Activated T-helper 1 cell treated with anti-CD3 and anti-CD28 coated beads, Interleukin-12 subunit alpha, Interleukin-12 subunit beta, Interleukin-2, Interleukin-4 antibody, amounts not matched to agents 30 ng/mL and 10 ng/mL and 1 ng/mL, durations not matched to agents 14 hours and 24 hours and 36 hours (primary cell): ENCODE results near the gene BTG1. TPM values are rescaled to one million over a fixed set of nuclear protein-coding genes. Genes with fewer than 3 reads are reported as not detected.

ENCODE experiments used
- DNase-seq: peaks from one replicate; pipeline ENCODE4 v3.0.0; 2021; ENCODE audit warnings: low spot score
- H3K27ac Mint-ChIP-seq: one replicate; pipeline ENCODE4 v1.8.0; 2021; ENCODE audit warnings: mild to moderate bottlenecking, mixed read lengths
- H3K27me3 Mint-ChIP-seq: one replicate; pipeline ENCODE4 v1.8.0; 2022; ENCODE audit warnings: mild to moderate bottlenecking, moderate library complexity, mixed read lengths; ENCODE audit not compliant: insufficient read depth
- H3K36me3 Mint-ChIP-seq: one replicate; pipeline ENCODE4 v1.8.0; 2021; ENCODE audit warnings: low read depth, mixed read lengths
- H3K4me1 Mint-ChIP-seq: one replicate; pipeline ENCODE4 v1.8.0; 2021; ENCODE audit warnings: low read depth, mixed read lengths
- H3K4me3 Mint-ChIP-seq: one replicate; pipeline ENCODE4 v1.8.0; 2021; ENCODE audit warnings: mild to moderate bottlenecking, moderate library complexity, mixed read lengths
- H3K9me3 Mint-ChIP-seq: one replicate; pipeline ENCODE4 v1.8.0; 2021; ENCODE audit warnings: mixed read lengths
- intact Hi-C: fragments of 100-400 bp; cut with micrococcal nuclease; formaldehyde crosslinking; loops from one replicate; pipeline ENCODE4 v1.15.1; 2024
- total RNA-seq: library from RNA; stranded (reverse); gene quantifications from 2 replicates; pipeline ENCODE4 v1.2.3, GENCODE V29; 2022

Gene BTG1
- total RNA-seq, 1 donor from 2014 or later = 87.9 TPM

GRCh38 chr12:92122941-92123779 is 22.5 kb downstream of the BTG1 start:
- H3K9me3 Mint-ChIP-seq = peaks cover 14% of the 10 kb centered on the region
- H3K4me3 Mint-ChIP-seq = no peak overlapping the region
- H3K4me1 Mint-ChIP-seq = peaks cover 46% of the 10 kb centered on the region

GRCh38 chr12:92121826-92122225 is 23.8 kb downstream of the BTG1 start:
- no peak overlapping the region for H3K4me3 Mint-ChIP-seq
- intact Hi-C loops = no loop called here
- DNase-seq = no peak
- no peaks in the 10 kb centered on the region for H3K27me3 Mint-ChIP-seq
- peaks cover 46% of the 10 kb centered on the region for H3K4me1 Mint-ChIP-seq
- H3K27ac Mint-ChIP-seq = no peak overlapping the region
- H3K9me3 Mint-ChIP-seq = peaks cover 14% of the 10 kb centered on the region
- H3K36me3 Mint-ChIP-seq = peaks cover 33% of the 10 kb centered on the region

More at GRCh38 chr12:92122941-92123779, 22.5 kb downstream of the BTG1 start:
- Mint-ChIP-seq H3K27me3 (no peaks in the 10 kb centered on the region), H3K36me3 (peaks cover 35% of the 10 kb centered on the region), H3K27ac (no peak overlapping the region)
- DNase-seq = no peak
- intact Hi-C loops = no loop called here

GRCh38 chr12:92118826-92119536 is 26.7 kb downstream of the BTG1 start:
- no peak overlapping the region for H3K4me3 Mint-ChIP-seq
- intact Hi-C loops = loop anchor here (2.0 kb wide), 1 partner anchor 16 kb away; no protein-coding TSS in a partner anchor
- H3K27me3 Mint-ChIP-seq = no peaks in the 10 kb centered on the region
- peaks cover 19% of the 10 kb centered on the region for H3K36me3 Mint-ChIP-seq
- DNase-seq = no peak
- peaks cover 49% of the 10 kb centered on the region for H3K4me1 Mint-ChIP-seq
- H3K9me3 Mint-ChIP-seq = peaks cover 14% of the 10 kb centered on the region
- peak overlapping the region; percentile 54 for H3K27ac Mint-ChIP-seq

- H3K27me3 Mint-ChIP-seq = no peaks in the 10 kb centered on the region
- DNase-seq = no peak
- H3K27ac Mint-ChIP-seq = no peak overlapping the region
- intact Hi-C loops = no loop called here
- peaks cover 7% of the 10 kb centered on the region for H3K9me3 Mint-ChIP-seq
- no peak overlapping the region for H3K4me3 Mint-ChIP-seq
- peaks cover 15% of the 10 kb centered on the region for H3K36me3 Mint-ChIP-seq
- peaks cover 57% of the 10 kb centered on the region for H3K4me1 Mint-ChIP-seq
These were observed 30.8 kb downstream of the BTG1 start for GRCh38 chr12:92114834-92115233.

- Mint-ChIP-seq H3K27ac (no peak overlapping the region), H3K36me3 (peaks cover 7% of the 10 kb centered on the region), H3K4me3 (peak overlapping the region; percentile 2), H3K27me3 (no peaks in the 10 kb centered on the region), H3K9me3 (no peaks in the 10 kb centered on the region), H3K4me1 (peaks cover 71% of the 10 kb centered on the region)
- intact Hi-C loops = no loop called here
- DNase-seq = no peak
These were observed 34.4 kb downstream of the BTG1 start for GRCh38 chr12:92111256-92111655.

- Mint-ChIP-seq H3K36me3 (peaks cover 6% of the 10 kb centered on the region), H3K9me3 (no peaks in the 10 kb centered on the region), H3K4me1 (peaks cover 73% of the 10 kb centered on the region), H3K4me3 (no peak overlapping the region), H3K27me3 (no peaks in the 10 kb centered on the region), H3K27ac (no peak overlapping the region)
- intact Hi-C loops = no loop called here
- no peak for DNase-seq
These were observed 35.5 kb downstream of the BTG1 start for GRCh38 chr12:92110083-92110640.

GRCh38 chr12:92109613-92110012 is 36.0 kb downstream of the BTG1 start:
- no peak overlapping the region for H3K4me3 Mint-ChIP-seq
- H3K36me3 Mint-ChIP-seq = peaks cover 6% of the 10 kb centered on the region
- no peaks in the 10 kb centered on the region for H3K9me3 Mint-ChIP-seq
- intact Hi-C loops = no loop called here
- peaks cover 70% of the 10 kb centered on the region for H3K4me1 Mint-ChIP-seq
- no peak overlapping the region for H3K27ac Mint-ChIP-seq
- DNase-seq = no peak
- H3K27me3 Mint-ChIP-seq = no peaks in the 10 kb centered on the region

GRCh38 chr12:92108651-92109050 is 37.0 kb downstream of the BTG1 start:
- H3K9me3 Mint-ChIP-seq = no peaks in the 10 kb centered on the region
- H3K27me3 Mint-ChIP-seq = no peaks in the 10 kb centered on the region
- peaks cover 68% of the 10 kb centered on the region for H3K4me1 Mint-ChIP-seq
- H3K36me3 Mint-ChIP-seq = peaks cover 6% of the 10 kb centered on the region
- H3K27ac Mint-ChIP-seq = no peak overlapping the region
- intact Hi-C loops = no loop called here
- DNase-seq = no peak
- H3K4me3 Mint-ChIP-seq = no peak overlapping the region

- DNase-seq = no peak
- intact Hi-C loops = no loop called here
- Mint-ChIP-seq H3K9me3 (no peaks in the 10 kb centered on the region), H3K4me1 (peaks cover 68% of the 10 kb centered on the region), H3K27me3 (no peaks in the 10 kb centered on the region), H3K4me3 (no peak overlapping the region), H3K27ac (no peak overlapping the region), H3K36me3 (peaks cover 5% of the 10 kb centered on the region)
These were observed 38.0 kb downstream of the BTG1 start for GRCh38 chr12:92107621-92108131.

- Mint-ChIP-seq H3K4me3 (no peak overlapping the region), H3K27ac (no peak overlapping the region), H3K9me3 (no peaks in the 10 kb centered on the region), H3K27me3 (no peaks in the 10 kb centered on the region), H3K4me1 (peaks cover 66% of the 10 kb centered on the region), H3K36me3 (peaks cover 4% of the 10 kb centered on the region)
- intact Hi-C loops = no loop called here
- DNase-seq = no peak
These were observed 38.6 kb downstream of the BTG1 start for GRCh38 chr12:92107094-92107493.

- H3K4me3 Mint-ChIP-seq = no peak overlapping the region
These were observed 40.0 kb downstream of the BTG1 start for GRCh38 chr12:92105676-92106075.

GRCh38 chr12:92105110-92105509 is 40.5 kb downstream of the BTG1 start:
- Mint-ChIP-seq H3K4me3 (no peak overlapping the region), H3K4me1 (peaks cover 46% of the 10 kb centered on the region), H3K27me3 (no peaks in the 10 kb centered on the region), H3K9me3 (peaks cover 3% of the 10 kb centered on the region), H3K27ac (no peak overlapping the region), H3K36me3 (peaks cover 4% of the 10 kb centered on the region)
- DNase-seq = no peak
- intact Hi-C loops = no loop called here

More at GRCh38 chr12:92105676-92106075, 40.0 kb downstream of the BTG1 start:
- intact Hi-C loops = no loop called here
- H3K27ac Mint-ChIP-seq = no peak overlapping the region
- H3K36me3 Mint-ChIP-seq = peaks cover 1% of the 10 kb centered on the region
- H3K4me1 Mint-ChIP-seq = peaks cover 52% of the 10 kb centered on the region
- H3K27me3 Mint-ChIP-seq = no peaks in the 10 kb centered on the region
- no peaks in the 10 kb centered on the region for H3K9me3 Mint-ChIP-seq
- DNase-seq = no peak

GRCh38 chr12:92102606-92103005 is 43.0 kb downstream of the BTG1 start:
- Mint-ChIP-seq H3K27me3 (no peaks in the 10 kb centered on the region), H3K27ac (no peak overlapping the region), H3K4me1 (peaks cover 27% of the 10 kb centered on the region), H3K4me3 (no peak overlapping the region), H3K9me3 (peaks cover 16% of the 10 kb centered on the region), H3K36me3 (peaks cover 9% of the 10 kb centered on the region)
- DNase-seq = no peak
- intact Hi-C loops = no loop called here
